ENCODE measurements around the gene STAT4.

GRCh38 chr2:190988910-190989309 is 161.9 kb downstream of the STAT4 start:
- TF ChIP-seq, protein P1, sequence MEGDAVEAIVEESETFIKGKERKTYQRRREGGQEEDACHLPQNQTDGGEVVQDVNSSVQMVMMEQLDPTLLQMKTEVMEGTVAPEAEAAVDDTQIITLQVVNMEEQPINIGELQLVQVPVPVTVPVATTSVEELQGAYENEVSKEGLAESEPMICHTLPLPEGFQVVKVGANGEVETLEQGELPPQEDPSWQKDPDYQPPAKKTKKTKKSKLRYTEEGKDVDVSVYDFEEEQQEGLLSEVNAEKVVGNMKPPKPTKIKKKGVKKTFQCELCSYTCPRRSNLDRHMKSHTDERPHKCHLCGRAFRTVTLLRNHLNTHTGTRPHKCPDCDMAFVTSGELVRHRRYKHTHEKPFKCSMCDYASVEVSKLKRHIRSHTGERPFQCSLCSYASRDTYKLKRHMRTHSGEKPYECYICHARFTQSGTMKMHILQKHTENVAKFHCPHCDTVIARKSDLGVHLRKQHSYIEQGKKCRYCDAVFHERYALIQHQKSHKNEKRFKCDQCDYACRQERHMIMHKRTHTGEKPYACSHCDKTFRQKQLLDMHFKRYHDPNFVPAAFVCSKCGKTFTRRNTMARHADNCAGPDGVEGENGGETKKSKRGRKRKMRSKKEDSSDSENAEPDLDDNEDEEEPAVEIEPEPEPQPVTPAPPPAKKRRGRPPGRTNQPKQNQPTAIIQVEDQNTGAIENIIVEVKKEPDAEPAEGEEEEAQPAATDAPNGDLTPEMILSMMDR (IDR thresholded peaks at IDR 0.05) = no peak
- TF ChIP-seq POLR2A (IDR thresholded peaks at IDR 0.05) = no peak

Measured in thyroid gland (tissue), 4 donors.